SKM-1 treated with dmso at 0.1 percent for 144 hours (cell line): ENCODE results near the gene DLGAP1.

Experiments
- DNase-seq: peaks from one replicate; lab custom pipeline; 2025; ENCODE audit not compliant: unreplicated experiment; lab: John Stamatoyannopoulos, UW

DLGAP1 gene

GRCh38 chr18:3747176-3747973, 707.7 kb downstream of the DLGAP1 start:
- peak; percentile 92 for DNase-seq

- DNase-seq = no peak
These were observed 712.6 kb downstream of the DLGAP1 start for GRCh38 chr18:3742541-3742940.

DNA sequence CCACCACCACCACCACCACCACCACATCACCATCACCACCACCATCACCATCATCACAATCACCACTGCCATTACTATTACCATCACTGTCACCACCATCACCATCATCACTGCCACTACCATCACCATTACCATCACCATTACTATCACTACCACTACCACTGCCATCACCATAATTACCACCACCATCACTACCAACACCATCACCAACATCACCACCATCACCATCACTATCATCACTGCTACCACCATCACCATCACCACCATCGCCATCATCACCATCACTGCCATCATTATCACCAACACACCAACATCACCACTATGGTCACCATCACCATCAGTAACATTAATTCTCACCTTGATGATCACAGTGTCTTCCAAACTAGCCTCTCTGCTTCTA, 713.8 kb downstream of the DLGAP1 start:
- DNase-seq = no peak

DNA sequence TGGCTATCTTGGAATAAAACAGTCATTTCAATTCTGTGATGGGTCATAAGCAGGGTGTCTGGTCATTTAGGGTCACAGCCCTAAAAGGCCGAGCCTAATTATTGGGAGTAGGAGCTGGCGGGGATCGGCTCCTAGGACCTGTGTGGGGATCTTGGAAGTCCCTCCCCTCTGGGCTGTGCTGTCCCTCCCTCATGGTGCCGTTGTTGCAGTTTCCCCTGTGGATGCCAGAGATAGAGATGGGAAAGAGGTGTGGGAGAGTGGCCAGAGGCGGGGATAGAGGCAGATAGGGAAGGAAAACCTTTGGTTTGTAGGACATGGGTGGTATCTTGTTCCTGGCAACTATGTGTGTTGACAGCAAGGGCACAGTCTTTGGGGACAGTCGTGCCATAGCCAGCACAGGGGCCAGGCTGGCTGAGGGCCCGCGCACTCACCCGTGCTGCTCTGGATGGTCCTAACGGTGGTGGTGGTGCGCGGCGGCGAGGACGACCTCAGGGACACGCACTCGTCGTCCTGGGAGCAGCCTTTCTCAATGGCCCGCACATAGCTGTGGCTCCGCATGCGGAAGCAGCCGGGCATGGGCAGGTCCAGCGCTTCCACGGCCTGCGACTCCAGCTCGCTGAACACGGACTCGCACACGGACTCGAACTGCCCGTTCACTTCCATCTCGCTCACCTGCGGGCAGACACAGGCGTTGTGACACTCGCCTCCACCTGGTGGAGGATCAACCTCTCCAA, 726.2 kb downstream of the DLGAP1 start:
- no peak for DNase-seq

- DNase-seq = no peak
These were observed 727.8 kb downstream of the DLGAP1 start for GRCh38 chr18:3727274-3727673.

- no peak for DNase-seq
These were observed 728.7 kb downstream of the DLGAP1 start for GRCh38 chr18:3726238-3726951.

- DNase-seq = no peak
These were observed 730.0 kb downstream of the DLGAP1 start for GRCh38 chr18:3725115-3725514.

- no peak for DNase-seq
These were observed 731.6 kb downstream of the DLGAP1 start for GRCh38 chr18:3723554-3723953.

- DNase-seq = no peak
These were observed 732.3 kb downstream of the DLGAP1 start for GRCh38 chr18:3722649-3723433.

GRCh38 chr18:3721771-3722648, 733.1 kb downstream of the DLGAP1 start:
- DNase-seq = peak; percentile 89

- DNase-seq = peak; percentile 16
These were observed 734.1 kb downstream of the DLGAP1 start for GRCh38 chr18:3720818-3721545.

- DNase-seq = no peak
These were observed 734.9 kb downstream of the DLGAP1 start for GRCh38 chr18:3720159-3720558.

- DNase-seq = no peak
These were observed 737.6 kb downstream of the DLGAP1 start for GRCh38 chr18:3717376-3718025.

GRCh38 chr18:3716116-3716660, 738.9 kb downstream of the DLGAP1 start:
- DNase-seq = no peak

DNA sequence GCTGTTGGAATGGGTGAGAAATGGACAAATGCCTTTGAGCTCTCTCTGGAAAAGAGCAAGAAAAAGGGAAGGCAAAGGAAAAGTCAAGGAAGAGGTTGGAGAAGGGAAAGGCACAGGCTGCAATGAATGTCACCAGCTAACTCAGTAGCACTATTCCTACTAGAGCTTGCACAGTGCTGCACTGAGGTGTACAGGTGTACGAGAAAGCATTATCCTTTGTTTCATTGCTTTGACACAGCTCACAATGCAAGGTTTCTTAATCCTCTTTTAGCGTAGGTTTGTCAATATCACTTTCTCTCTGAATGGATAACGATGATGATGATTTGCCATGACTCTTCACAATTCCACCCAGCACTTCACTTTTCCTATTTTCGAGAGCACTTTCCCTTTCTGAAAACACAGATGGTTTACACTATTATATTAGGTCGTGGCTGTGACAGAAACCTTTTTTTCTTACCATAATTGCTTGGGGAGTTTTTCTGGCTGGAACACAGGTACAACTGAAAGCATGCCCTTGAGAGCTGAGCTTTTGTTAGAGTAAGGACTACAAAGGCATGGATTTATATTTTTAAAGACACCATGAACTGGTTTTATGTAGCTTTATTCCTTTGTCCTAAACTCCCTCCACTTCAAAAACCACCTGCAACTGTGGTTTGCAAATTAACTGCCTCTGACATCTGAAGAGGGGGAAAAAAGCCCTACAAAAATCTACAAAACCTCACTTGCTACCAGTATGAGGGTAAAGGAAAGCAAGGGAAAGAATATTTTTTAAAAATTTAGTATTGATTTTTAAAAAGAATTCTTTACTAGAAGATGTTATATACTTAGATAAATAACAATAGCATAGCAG, 739.7 kb downstream of the DLGAP1 start:
- no peak for DNase-seq

GRCh38 chr18:3713708-3714107, 741.4 kb downstream of the DLGAP1 start:
- DNase-seq = no peak

DNA sequence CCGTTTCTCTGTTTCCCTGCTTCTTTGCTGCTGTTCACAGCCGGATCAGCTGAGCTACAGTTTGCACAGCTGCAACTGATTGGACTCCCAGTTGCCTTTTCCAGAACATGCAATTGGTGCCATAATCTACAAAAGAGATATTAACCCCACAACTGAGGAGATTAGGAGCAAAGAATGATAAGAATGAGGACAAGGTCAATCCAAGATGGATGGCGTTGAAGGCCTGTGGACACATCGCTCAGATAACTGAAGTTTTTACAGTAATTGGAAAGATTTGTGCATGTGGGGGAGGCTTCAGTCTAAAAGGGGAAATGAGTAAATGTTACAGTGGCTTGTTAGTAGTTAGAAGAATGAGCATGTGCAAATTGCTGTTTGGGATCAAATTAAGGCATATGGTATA, 741.9 kb downstream of the DLGAP1 start:
- no peak for DNase-seq

DNA sequence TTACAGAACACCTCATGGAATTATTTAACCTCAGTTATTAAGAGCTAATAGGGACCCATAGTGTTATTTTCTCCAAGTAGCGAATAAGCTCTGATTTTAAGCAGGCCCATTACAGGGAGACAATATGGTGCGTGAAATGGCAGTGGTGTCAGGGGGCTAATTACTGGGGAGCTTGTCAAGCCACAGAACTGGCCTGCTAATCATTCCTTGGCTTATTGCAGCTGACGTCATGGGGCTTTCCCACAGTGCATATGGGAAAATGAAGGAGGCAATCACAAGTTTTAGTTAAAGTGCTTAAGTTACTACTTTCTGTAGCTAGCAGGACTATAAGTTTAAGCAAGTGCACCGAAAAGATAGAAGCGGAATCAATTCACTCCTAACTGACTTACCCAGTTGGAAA, 742.6 kb downstream of the DLGAP1 start:
- no peak for DNase-seq
